GM19438 (cell line): ENCODE measurements around the gene P2RX1.
"Not testable (repeated sequence)": the region's sequence is repeated elsewhere in the genome, so short reads cannot be mapped to it uniquely, and the experiment has no call there.

Experiments
- ATAC-seq: cut with Tn5 transposase; IDR thresholded peaks from one replicate; pipeline ENCODE4 v1.9.1; 2021; ENCODE audit warnings: low read depth; ENCODE audit not compliant: unreplicated experiment

Gene P2RX1

GRCh38 chr17:3865176-3865575, 51.1 kb downstream of the P2RX1 start:
- ATAC-seq: no peak

GRCh38 chr17:3864534-3864933, 51.7 kb downstream of the P2RX1 start:
- ATAC-seq: no peak

- ATAC-seq: no peak
Observed at GRCh38 chr17:3861761-3862681, 54.2 kb downstream of the P2RX1 start.

- ATAC-seq: no peak
Observed at GRCh38 chr17:3860939-3861700, 55.1 kb downstream of the P2RX1 start.

- ATAC-seq: no peak
Observed at GRCh38 chr17:3859940-3860339, 56.3 kb downstream of the P2RX1 start.

GRCh38 chr17:3857261-3858105, 58.8 kb downstream of the P2RX1 start:
- no peak for ATAC-seq

- ATAC-seq: not testable (repeated sequence)
Observed at GRCh38 chr17:3854204-3854603, 62.1 kb downstream of the P2RX1 start.

- ATAC-seq: no peak
Observed at GRCh38 chr17:3852561-3852960, 63.7 kb downstream of the P2RX1 start.

- ATAC-seq: no peak
Observed at GRCh38 chr17:3851461-3852100, 64.7 kb downstream of the P2RX1 start.

- ATAC-seq: no peak
Observed at GRCh38 chr17:3848229-3848835, 67.9 kb downstream of the P2RX1 start.

- no peak for ATAC-seq
Observed at GRCh38 chr17:3847165-3847670, 69.0 kb downstream of the P2RX1 start.
